Measurements from ENCODE around the gene MACIR.

- TF ChIP-seq CHD1 (IDR thresholded peaks at IDR 0.05; ENCODE audit: low read length), result no peak
- no peak for TF ChIP-seq GABPB1 (CRISPR knock-in tag; IDR thresholded peaks at IDR 0.05)
- no peak for TF ChIP-seq MAZ (CRISPR knock-in tag; conservative IDR thresholded peaks at IDR 0.05 in 1 of 2, IDR thresholded peaks at IDR 0.05 in 1 of 2)
- no peak for TF ChIP-seq SMARCC2 (IDR thresholded peaks at IDR 0.05; ENCODE audit: low read depth)
- no peak for TF ChIP-seq POLR2AphosphoS2 (IDR thresholded peaks at IDR 0.05; ENCODE audit: low read length)
- TF ChIP-seq CUX1 (CRISPR knock-in tag; IDR thresholded peaks at IDR 0.05), result no peak
- TF ChIP-seq FOSL1 (tag; conservative IDR thresholded peaks at IDR 0.05), result no peak
These were observed 33.0 kb downstream of the MACIR start for GRCh38 chr5:103291606-103292005.
